ENCODE measurements around the gene FAM184A. TPM values are rescaled to one million over a fixed set of nuclear protein-coding genes. Genes with fewer than 3 reads are reported as not detected.

FAM184A gene
- total RNA-seq, 1 experiment from 2014 or later: 13.3 TPM

- TF ChIP-seq, protein P1, sequence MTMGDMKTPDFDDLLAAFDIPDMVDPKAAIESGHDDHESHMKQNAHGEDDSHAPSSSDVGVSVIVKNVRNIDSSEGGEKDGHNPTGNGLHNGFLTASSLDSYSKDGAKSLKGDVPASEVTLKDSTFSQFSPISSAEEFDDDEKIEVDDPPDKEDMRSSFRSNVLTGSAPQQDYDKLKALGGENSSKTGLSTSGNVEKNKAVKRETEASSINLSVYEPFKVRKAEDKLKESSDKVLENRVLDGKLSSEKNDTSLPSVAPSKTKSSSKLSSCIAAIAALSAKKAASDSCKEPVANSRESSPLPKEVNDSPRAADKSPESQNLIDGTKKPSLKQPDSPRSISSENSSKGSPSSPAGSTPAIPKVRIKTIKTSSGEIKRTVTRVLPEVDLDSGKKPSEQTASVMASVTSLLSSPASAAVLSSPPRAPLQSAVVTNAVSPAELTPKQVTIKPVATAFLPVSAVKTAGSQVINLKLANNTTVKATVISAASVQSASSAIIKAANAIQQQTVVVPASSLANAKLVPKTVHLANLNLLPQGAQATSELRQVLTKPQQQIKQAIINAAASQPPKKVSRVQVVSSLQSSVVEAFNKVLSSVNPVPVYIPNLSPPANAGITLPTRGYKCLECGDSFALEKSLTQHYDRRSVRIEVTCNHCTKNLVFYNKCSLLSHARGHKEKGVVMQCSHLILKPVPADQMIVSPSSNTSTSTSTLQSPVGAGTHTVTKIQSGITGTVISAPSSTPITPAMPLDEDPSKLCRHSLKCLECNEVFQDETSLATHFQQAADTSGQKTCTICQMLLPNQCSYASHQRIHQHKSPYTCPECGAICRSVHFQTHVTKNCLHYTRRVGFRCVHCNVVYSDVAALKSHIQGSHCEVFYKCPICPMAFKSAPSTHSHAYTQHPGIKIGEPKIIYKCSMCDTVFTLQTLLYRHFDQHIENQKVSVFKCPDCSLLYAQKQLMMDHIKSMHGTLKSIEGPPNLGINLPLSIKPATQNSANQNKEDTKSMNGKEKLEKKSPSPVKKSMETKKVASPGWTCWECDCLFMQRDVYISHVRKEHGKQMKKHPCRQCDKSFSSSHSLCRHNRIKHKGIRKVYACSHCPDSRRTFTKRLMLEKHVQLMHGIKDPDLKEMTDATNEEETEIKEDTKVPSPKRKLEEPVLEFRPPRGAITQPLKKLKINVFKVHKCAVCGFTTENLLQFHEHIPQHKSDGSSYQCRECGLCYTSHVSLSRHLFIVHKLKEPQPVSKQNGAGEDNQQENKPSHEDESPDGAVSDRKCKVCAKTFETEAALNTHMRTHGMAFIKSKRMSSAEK (CRISPR knock-in tag; IDR thresholded peaks at IDR 0.05; ENCODE audit: borderline replicate concordance): no peak
- no peak for TF ChIP-seq FOXP4 (CRISPR knock-in tag; IDR thresholded peaks at IDR 0.05)
- no peak for TF ChIP-seq PRRX2 (CRISPR knock-in tag; IDR thresholded peaks at IDR 0.05)
- TF ChIP-seq USF1 (CRISPR knock-in tag; IDR thresholded peaks at IDR 0.05): no peak
- no peak for TF ChIP-seq ZNF232 (CRISPR knock-in tag; IDR thresholded peaks at IDR 0.05)
Measured at GRCh38 chr6:118981884-118982574, 96.4 kb downstream of the FAM184A start (continued).

- ChIA-PET CTCF (no interaction called here), POLR2A (no interaction called here)
- DNase-seq (ENCODE audit: low spot score): no peak
- TF ChIP-seq, protein P2, sequence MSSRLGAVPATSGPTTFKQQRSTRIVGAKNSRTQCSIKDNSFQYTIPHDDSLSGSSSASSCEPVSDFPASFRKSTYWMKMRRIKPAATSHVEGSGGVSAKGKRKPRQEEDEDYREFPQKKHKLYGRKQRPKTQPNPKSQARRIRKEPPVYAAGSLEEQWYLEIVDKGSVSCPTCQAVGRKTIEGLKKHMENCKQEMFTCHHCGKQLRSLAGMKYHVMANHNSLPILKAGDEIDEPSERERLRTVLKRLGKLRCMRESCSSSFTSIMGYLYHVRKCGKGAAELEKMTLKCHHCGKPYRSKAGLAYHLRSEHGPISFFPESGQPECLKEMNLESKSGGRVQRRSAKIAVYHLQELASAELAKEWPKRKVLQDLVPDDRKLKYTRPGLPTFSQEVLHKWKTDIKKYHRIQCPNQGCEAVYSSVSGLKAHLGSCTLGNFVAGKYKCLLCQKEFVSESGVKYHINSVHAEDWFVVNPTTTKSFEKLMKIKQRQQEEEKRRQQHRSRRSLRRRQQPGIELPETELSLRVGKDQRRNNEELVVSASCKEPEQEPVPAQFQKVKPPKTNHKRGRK (CRISPR knock-in tag; IDR thresholded peaks at IDR 0.05; ENCODE audit: borderline replicate concordance): no peak
- peak; percentile 44 for TF ChIP-seq GABPB1 (CRISPR knock-in tag; IDR thresholded peaks at IDR 0.05)
- Mint-ChIP-seq H3K36me3 (peaks cover 21% of the 10 kb centered on the region), H3K9me3 (no peaks in the 10 kb centered on the region), H3K4me3 (no peak overlapping the region), H3K27me3 (ENCODE audit: low read depth) (no peaks in the 10 kb centered on the region), H3K4me1 (peaks cover 8% of the 10 kb centered on the region), H3K27ac (no peak overlapping the region)
- no peak for ATAC-seq
Measured at GRCh38 chr6:118980063-118980462, 98.4 kb downstream of the FAM184A start.

DNA sequence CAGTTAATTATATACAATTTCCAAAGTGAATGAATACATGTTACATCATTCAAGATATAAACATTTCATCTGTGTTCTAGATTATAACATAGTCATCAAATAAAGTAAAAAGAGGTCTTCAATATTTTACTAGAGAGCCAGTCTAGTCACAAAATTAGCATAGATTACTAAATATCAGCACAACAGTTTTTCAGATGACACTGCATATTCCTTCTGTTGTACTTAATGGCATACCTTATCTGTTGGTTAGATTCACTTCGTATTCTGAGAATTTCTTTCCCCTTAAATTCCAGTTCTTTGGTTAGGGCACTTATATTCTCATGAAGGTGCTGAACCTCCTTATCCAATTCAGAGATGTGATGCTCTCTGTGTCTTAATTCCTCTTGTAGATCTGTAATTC, 103.7 kb downstream of the FAM184A start:
- ATAC-seq (no peak), DNase-seq (ENCODE audit: low spot score) (no peak)
- H3K4me3 Mint-ChIP-seq: no peak overlapping the region
- H3K36me3 Mint-ChIP-seq: peaks cover 19% of the 10 kb centered on the region
- ChIA-PET CTCF (interaction anchor here (4.0 kb wide), 1 partner anchor 136 kb away, joined by 28 read pairs; no protein-coding TSS in a partner anchor), POLR2A (no interaction called here)
- no peaks in the 10 kb centered on the region for H3K27me3 Mint-ChIP-seq (ENCODE audit: low read depth)
- peaks cover 17% of the 10 kb centered on the region for H3K4me1 Mint-ChIP-seq
- H3K27ac Mint-ChIP-seq: no peak overlapping the region
- no peaks in the 10 kb centered on the region for H3K9me3 Mint-ChIP-seq
- TF ChIP-seq ZNF219 (CRISPR knock-in tag; IDR thresholded peaks at IDR 0.05; ENCODE audit: borderline replicate concordance): no peak
- no peak for TF ChIP-seq E2F4 (CRISPR knock-in tag; IDR thresholded peaks at IDR 0.05; ENCODE audit: borderline replicate concordance, low read depth)
- no peak for TF ChIP-seq ZNF416 (CRISPR knock-in tag; IDR thresholded peaks at IDR 0.05)
- TF ChIP-seq, protein P3, sequence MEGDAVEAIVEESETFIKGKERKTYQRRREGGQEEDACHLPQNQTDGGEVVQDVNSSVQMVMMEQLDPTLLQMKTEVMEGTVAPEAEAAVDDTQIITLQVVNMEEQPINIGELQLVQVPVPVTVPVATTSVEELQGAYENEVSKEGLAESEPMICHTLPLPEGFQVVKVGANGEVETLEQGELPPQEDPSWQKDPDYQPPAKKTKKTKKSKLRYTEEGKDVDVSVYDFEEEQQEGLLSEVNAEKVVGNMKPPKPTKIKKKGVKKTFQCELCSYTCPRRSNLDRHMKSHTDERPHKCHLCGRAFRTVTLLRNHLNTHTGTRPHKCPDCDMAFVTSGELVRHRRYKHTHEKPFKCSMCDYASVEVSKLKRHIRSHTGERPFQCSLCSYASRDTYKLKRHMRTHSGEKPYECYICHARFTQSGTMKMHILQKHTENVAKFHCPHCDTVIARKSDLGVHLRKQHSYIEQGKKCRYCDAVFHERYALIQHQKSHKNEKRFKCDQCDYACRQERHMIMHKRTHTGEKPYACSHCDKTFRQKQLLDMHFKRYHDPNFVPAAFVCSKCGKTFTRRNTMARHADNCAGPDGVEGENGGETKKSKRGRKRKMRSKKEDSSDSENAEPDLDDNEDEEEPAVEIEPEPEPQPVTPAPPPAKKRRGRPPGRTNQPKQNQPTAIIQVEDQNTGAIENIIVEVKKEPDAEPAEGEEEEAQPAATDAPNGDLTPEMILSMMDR (IDR thresholded peaks at IDR 0.05): no peak
- TF ChIP-seq NFYB (CRISPR knock-in tag; conservative IDR thresholded peaks at IDR 0.05; ENCODE audit: low read depth): no peak
- TF ChIP-seq, protein P4, sequence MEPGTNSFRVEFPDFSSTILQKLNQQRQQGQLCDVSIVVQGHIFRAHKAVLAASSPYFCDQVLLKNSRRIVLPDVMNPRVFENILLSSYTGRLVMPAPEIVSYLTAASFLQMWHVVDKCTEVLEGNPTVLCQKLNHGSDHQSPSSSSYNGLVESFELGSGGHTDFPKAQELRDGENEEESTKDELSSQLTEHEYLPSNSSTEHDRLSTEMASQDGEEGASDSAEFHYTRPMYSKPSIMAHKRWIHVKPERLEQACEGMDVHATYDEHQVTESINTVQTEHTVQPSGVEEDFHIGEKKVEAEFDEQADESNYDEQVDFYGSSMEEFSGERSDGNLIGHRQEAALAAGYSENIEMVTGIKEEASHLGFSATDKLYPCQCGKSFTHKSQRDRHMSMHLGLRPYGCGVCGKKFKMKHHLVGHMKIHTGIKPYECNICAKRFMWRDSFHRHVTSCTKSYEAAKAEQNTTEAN (CRISPR knock-in tag; IDR thresholded peaks at IDR 0.05): no peak
- no peak for TF ChIP-seq SP1 (CRISPR knock-in tag; conservative IDR thresholded peaks at IDR 0.05)
- TF ChIP-seq, protein P5, sequence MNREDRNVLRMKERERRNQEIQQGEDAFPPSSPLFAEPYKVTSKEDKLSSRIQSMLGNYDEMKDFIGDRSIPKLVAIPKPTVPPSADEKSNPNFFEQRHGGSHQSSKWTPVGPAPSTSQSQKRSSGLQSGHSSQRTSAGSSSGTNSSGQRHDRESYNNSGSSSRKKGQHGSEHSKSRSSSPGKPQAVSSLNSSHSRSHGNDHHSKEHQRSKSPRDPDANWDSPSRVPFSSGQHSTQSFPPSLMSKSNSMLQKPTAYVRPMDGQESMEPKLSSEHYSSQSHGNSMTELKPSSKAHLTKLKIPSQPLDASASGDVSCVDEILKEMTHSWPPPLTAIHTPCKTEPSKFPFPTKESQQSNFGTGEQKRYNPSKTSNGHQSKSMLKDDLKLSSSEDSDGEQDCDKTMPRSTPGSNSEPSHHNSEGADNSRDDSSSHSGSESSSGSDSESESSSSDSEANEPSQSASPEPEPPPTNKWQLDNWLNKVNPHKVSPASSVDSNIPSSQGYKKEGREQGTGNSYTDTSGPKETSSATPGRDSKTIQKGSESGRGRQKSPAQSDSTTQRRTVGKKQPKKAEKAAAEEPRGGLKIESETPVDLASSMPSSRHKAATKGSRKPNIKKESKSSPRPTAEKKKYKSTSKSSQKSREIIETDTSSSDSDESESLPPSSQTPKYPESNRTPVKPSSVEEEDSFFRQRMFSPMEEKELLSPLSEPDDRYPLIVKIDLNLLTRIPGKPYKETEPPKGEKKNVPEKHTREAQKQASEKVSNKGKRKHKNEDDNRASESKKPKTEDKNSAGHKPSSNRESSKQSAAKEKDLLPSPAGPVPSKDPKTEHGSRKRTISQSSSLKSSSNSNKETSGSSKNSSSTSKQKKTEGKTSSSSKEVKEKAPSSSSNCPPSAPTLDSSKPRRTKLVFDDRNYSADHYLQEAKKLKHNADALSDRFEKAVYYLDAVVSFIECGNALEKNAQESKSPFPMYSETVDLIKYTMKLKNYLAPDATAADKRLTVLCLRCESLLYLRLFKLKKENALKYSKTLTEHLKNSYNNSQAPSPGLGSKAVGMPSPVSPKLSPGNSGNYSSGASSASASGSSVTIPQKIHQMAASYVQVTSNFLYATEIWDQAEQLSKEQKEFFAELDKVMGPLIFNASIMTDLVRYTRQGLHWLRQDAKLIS (CRISPR knock-in tag; IDR thresholded peaks at IDR 0.05; ENCODE audit: borderline replicate concordance): no peak

All from WTC11 (cell line).